Activated naive CD4-positive, alpha-beta T cell treated with anti-CD3 and anti-CD28 coated beads for 36 hours (primary cell): ENCODE data around the gene VGF. TPM values are rescaled to one million over a fixed set of nuclear protein-coding genes. Genes with fewer than 3 reads are reported as not detected.
A peak's percentile ranks its signal among the peaks of the same experiment; 100 is the strongest.

Source experiments
- CTCF ChIA-PET: fragments of 350-600 bp; sonication (Branson Sonifier 250); formaldehyde crosslinking; loops from one replicate; lab custom pipeline; 2021; ENCODE audit warnings: antibody characterized with exemption; lab: Charles Lee
- DNase-seq: peaks from one replicate; pipeline ENCODE4 v3.0.0-alpha.2; 2020
- H3K27ac Mint-ChIP-seq: one replicate; pipeline ENCODE4 v1.8.0; 2021; ENCODE audit warnings: mild to moderate bottlenecking, mixed read lengths
- H3K27me3 Mint-ChIP-seq: one replicate; pipeline ENCODE4 v1.8.0; 2021; ENCODE audit warnings: low read depth, mixed read lengths
- H3K36me3 Mint-ChIP-seq: one replicate; pipeline ENCODE4 v1.8.0; 2021; ENCODE audit warnings: low read depth, mixed read lengths
- H3K4me1 Mint-ChIP-seq: one replicate; pipeline ENCODE4 v1.8.0; 2021; ENCODE audit warnings: low read depth, mixed read lengths
- H3K4me3 Mint-ChIP-seq: one replicate; pipeline ENCODE4 v1.8.0; 2021; ENCODE audit warnings: mild to moderate bottlenecking, moderate library complexity, mixed read lengths
- H3K9me3 Mint-ChIP-seq: one replicate; pipeline ENCODE4 v1.8.0; 2021; ENCODE audit warnings: mixed read lengths
- intact Hi-C: fragments of 100-400 bp; cut with micrococcal nuclease; formaldehyde crosslinking; loops from one replicate; pipeline ENCODE4 v1.15.1; 2023
- total RNA-seq, 2 experiments: library from RNA; stranded (reverse); gene quantifications; one replicate each; pipeline ENCODE4 v1.2.3, GENCODE V29; 2021

Gene VGF
- total RNA-seq, 2 experiments from 2014 or later = not detected

DNA sequence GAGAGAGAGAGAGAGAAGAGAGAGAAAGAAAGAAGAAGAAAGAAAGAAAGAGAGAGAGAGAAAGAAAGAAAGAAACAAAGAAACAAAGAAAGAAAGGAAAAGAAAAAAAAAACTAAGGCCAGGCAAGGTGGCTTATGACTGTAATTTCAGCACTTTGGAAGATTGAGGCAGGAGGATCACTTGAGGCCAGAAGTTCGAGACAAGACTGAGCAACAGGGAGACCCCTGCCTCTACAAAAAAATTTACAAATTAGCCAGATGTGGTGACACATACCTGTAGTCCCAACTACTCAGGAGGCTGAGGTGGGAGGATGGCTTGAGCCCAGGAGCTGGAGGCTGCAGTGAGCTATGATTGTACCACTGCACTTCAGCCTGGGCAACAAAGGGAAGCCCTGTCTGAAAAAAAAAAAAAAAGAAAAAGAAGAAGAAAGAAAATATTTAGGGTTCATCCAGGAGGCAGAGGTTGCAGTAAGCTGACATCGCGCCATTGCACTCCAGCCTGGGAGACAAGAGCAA lies 35.7 kb downstream of the VGF start:
- CTCF ChIA-PET = interaction anchor here (0.6 to 1.1 kb wide), 3 partner anchors 10 to 1019 kb away, joined by 4 to 5 read pairs (median 4); no protein-coding TSS in a partner anchor
- Mint-ChIP-seq H3K4me3 (no peak overlapping the region), H3K4me1 (peaks cover 34% of the 10 kb centered on the region), H3K27ac (no peak overlapping the region), H3K36me3 (no peaks in the 10 kb centered on the region), H3K27me3 (peaks cover 29% of the 10 kb centered on the region), H3K9me3 (no peaks in the 10 kb centered on the region)
- DNase-seq = no peak
- intact Hi-C loops = no loop called here

DNA sequence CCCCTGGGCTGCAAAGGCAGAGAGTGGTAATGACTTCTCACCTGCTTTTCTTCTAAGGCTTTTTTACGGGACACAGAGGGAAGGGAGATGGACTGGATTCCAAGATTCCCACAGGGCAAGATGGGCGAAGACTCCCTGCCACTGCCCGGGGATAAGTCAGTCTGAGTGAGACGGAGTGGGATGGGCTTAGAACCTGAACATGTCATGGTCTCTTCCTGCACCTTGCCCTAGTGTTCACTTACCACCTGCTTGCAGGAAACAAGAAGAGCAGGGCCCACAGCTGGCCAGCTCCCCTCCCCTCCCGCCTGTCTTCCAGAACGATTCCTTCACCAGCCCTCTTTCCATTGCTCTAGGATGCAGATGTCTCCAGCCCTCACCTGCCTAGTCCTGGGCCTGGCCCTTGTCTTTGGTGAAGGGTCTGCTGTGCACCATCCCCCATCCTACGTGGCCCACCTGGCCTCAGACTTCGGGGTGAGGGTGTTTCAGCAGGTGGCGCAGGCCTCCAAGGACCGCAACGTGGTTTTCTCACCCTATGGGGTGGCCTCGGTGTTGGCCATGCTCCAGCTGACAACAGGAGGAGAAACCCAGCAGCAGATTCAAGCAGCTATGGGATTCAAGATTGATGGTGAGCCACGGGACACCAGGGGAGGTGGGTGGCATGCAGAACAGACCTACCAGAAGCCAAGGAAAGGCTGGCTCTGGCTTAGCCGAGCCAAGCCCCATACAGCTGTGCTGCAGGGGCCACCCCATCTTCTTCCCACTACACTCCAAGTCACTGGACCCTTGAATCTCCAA lies 37.1 kb downstream of the VGF start:
- no peaks in the 10 kb centered on the region for H3K36me3 Mint-ChIP-seq
- peaks cover 26% of the 10 kb centered on the region for H3K4me1 Mint-ChIP-seq
- H3K27me3 Mint-ChIP-seq = peaks cover 37% of the 10 kb centered on the region
- DNase-seq = no peak
- CTCF ChIA-PET = interaction anchor here (0.5 to 1.1 kb wide), 2 partner anchors 49 to 314 kb away, joined by 3 to 4 read pairs; no protein-coding TSS in a partner anchor
- H3K9me3 Mint-ChIP-seq = no peaks in the 10 kb centered on the region
- no peak overlapping the region for H3K27ac Mint-ChIP-seq
- no peak overlapping the region for H3K4me3 Mint-ChIP-seq
- intact Hi-C loops = no loop called here

DNA sequence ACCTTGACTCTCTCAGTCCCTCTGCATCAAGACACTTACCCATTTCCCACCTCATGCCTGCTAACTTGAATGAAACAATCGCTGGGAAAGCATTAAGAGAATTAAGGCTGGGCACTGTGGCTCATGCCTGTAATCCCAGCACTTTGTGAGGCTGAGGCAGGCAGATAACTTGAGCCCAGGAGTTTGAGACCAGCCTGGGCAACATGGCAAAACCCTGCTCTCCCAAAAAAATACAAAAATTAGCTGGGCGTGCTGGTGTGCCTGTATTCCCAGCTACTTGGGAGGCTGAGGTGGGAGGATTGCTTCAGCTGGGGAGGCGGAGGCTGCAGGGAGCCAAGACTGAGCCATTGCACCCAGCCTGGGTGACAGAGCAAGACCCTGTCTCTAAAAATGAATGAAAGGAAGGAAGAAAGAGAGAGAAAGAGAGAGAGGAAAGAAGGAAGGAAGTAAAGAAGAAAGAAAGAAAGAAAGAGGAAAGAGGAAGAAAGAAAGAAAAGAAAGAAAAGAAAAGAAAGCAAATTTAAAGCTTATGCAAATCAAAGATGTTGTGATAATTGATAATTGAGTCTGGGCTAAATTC lies 37.8 kb downstream of the VGF start:
- intact Hi-C loops = loop anchor here (1.0 kb wide), 1 partner anchor 11 kb away; no protein-coding TSS in a partner anchor
- DNase-seq = no peak
- H3K4me1 Mint-ChIP-seq = peaks cover 28% of the 10 kb centered on the region
- no peak overlapping the region for H3K27ac Mint-ChIP-seq
- H3K9me3 Mint-ChIP-seq = no peaks in the 10 kb centered on the region
- no peaks in the 10 kb centered on the region for H3K36me3 Mint-ChIP-seq
- peak overlapping the region; percentile 45 for H3K4me3 Mint-ChIP-seq
- peaks cover 43% of the 10 kb centered on the region for H3K27me3 Mint-ChIP-seq
- CTCF ChIA-PET = interaction anchor here (0.5 kb wide), 2 partner anchors 47 to 48 kb away, joined by 3 to 4 read pairs; no protein-coding TSS in a partner anchor

DNA sequence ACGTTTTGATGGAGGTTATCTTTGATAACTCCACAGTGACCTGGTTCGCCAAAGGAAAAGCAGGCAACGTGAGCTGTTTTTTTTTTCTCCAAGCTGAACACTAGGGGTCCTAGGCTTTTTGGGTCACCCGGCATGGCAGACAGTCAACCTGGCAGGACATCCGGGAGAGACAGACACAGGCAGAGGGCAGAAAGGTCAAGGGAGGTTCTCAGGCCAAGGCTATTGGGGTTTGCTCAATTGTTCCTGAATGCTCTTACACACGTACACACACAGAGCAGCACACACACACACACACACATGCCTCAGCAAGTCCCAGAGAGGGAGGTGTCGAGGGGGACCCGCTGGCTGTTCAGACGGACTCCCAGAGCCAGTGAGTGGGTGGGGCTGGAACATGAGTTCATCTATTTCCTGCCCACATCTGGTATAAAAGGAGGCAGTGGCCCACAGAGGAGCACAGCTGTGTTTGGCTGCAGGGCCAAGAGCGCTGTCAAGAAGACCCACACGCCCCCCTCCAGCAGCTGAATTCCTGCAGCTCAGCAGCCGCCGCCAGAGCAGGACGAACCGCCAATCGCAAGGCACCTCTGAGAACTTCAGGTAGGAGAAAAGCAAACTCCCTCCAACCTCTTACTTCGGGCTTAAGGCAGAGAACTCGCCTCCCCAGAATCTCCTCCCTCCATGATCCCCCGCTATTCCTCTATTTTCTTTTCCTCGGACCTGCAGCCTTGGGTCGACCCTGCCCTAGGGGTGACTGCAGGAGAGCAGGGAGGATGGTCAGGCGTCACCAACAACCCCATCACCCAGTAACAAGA lies 38.5 kb downstream of the VGF start, which contains the start of gene SERPINE1:
SERPINE1 (plus strand) TSS at position 454 of the 809 bp plus-strand sequence. CDS start 1,290 bp downstream, outside the sequence.
- intact Hi-C loops = loop anchor here (1.0 kb wide), 1 partner anchor 11 kb away; no protein-coding TSS in a partner anchor
- CTCF ChIA-PET = interaction anchor here (0.5 to 4.1 kb wide), 2 partner anchors 18 to 48 kb away, joined by 4 to 20 read pairs; no protein-coding TSS in a partner anchor

GRCh38 chr7:101125989-101126650 lies 39.2 kb downstream of the VGF start:
- no peak overlapping the region for H3K4me3 Mint-ChIP-seq
- H3K27ac Mint-ChIP-seq = no peak overlapping the region
- H3K27me3 Mint-ChIP-seq = peaks cover 48% of the 10 kb centered on the region
- intact Hi-C loops = no loop called here
- no peak for DNase-seq
- CTCF ChIA-PET = interaction anchor here (0.8 to 4.1 kb wide), 3 partner anchors 18 to 98 kb away, joined by 3 to 20 read pairs (median 3); no protein-coding TSS in a partner anchor
- H3K9me3 Mint-ChIP-seq = no peaks in the 10 kb centered on the region
- H3K4me1 Mint-ChIP-seq = peaks cover 35% of the 10 kb centered on the region
- no peaks in the 10 kb centered on the region for H3K36me3 Mint-ChIP-seq

More for the DNA sequence above, 38.5 kb downstream of the VGF start, which contains the start of gene SERPINE1:
- Mint-ChIP-seq H3K4me3 (peak within 1 kb of the TSS; percentile 45), H3K9me3 (no peaks in the 10 kb centered on the region), H3K4me1 (peaks cover 35% of the 10 kb centered on the region), H3K27me3 (peaks cover 47% of the 10 kb centered on the region), H3K36me3 (no peaks in the 10 kb centered on the region), H3K27ac (no peak within 1 kb of the TSS)
- DNase-seq = peak; percentile 61

DNA sequence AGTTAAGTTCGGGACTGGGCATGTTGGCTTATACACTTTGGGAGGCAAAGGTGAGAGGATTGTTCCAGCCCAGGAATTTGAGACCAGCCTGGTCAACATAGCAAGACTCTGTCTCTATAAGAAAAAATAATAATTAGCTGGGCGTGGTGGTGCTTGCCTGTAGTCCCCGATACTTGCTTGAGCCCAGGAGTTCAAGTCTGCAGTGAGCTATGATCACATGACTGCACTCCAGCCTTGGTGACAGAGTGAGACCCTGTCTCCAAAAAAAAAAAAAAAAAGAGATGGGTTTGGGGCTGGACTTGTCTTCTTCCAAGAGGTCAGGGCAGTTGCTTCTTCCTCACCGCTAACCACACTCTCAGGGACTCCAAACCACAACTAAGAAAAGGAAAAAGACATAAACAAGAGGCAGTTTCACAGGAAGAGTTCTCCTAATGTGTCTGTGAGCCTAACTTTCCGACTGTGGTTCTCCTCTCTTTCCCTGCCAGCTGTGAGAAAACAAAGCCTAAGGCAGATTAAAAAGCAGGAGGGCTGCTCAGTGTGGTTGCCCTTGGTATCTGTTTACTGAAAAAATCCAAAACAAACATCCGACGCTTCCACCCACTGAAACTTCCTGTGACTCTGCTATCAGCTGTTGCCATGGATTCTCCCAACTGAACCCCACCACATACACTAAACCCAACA lies 40.9 kb downstream of the VGF start:
- no peaks in the 10 kb centered on the region for H3K36me3 Mint-ChIP-seq
- peaks cover 35% of the 10 kb centered on the region for H3K4me1 Mint-ChIP-seq
- H3K27me3 Mint-ChIP-seq = peaks cover 53% of the 10 kb centered on the region
- intact Hi-C loops = no loop called here
- DNase-seq = no peak
- no peak overlapping the region for H3K4me3 Mint-ChIP-seq
- no peak overlapping the region for H3K27ac Mint-ChIP-seq
- H3K9me3 Mint-ChIP-seq = no peaks in the 10 kb centered on the region
- CTCF ChIA-PET = interaction anchor here (0.6 to 4.1 kb wide), 3 partner anchors 20 to 150 kb away, joined by 3 to 20 read pairs (median 3); no protein-coding TSS in a partner anchor

- H3K27me3 Mint-ChIP-seq = peaks cover 56% of the 10 kb centered on the region
- intact Hi-C loops = loop anchor here (2.0 kb wide), 1 partner anchor 15 kb away; no protein-coding TSS in a partner anchor
- CTCF ChIA-PET = interaction anchor here (0.7 to 4.1 kb wide), 5 partner anchors 21 to 192 kb away, joined by 3 to 20 read pairs (median 6); no protein-coding TSS in a partner anchor
Measured at GRCh38 chr7:101123703-101124068, 41.7 kb downstream of the VGF start.

GRCh38 chr7:101122933-101123702 lies 42.3 kb downstream of the VGF start:
- H3K4me3 Mint-ChIP-seq = no peak overlapping the region

More at GRCh38 chr7:101123703-101124068, 41.7 kb downstream of the VGF start:
- no peak overlapping the region for H3K27ac Mint-ChIP-seq
- H3K4me1 Mint-ChIP-seq = peaks cover 35% of the 10 kb centered on the region
- no peaks in the 10 kb centered on the region for H3K36me3 Mint-ChIP-seq
- no peak for DNase-seq
- no peaks in the 10 kb centered on the region for H3K9me3 Mint-ChIP-seq
- no peak overlapping the region for H3K4me3 Mint-ChIP-seq

GRCh38 chr7:101121991-101122932 lies 43.1 kb downstream of the VGF start:
- no peaks in the 10 kb centered on the region for H3K9me3 Mint-ChIP-seq
- DNase-seq = no peak
- H3K27ac Mint-ChIP-seq = no peak overlapping the region
- peaks cover 51% of the 10 kb centered on the region for H3K27me3 Mint-ChIP-seq
- no peaks in the 10 kb centered on the region for H3K36me3 Mint-ChIP-seq
- intact Hi-C loops = loop anchor here (2.0 kb wide), 1 partner anchor 17 kb away; no protein-coding TSS in a partner anchor
- CTCF ChIA-PET = interaction anchor here (0.6 to 4.1 kb wide), 7 partner anchors 12 to 417 kb away, joined by 3 to 20 read pairs (median 4); partner anchors contain the start of gene POP7
- H3K4me1 Mint-ChIP-seq = peaks cover 34% of the 10 kb centered on the region
- peak overlapping the region; percentile 58 for H3K4me3 Mint-ChIP-seq

More at GRCh38 chr7:101122933-101123702, 42.3 kb downstream of the VGF start:
- peaks cover 35% of the 10 kb centered on the region for H3K4me1 Mint-ChIP-seq
- peaks cover 56% of the 10 kb centered on the region for H3K27me3 Mint-ChIP-seq
- intact Hi-C loops = loop anchor here (2.0 kb wide), 1 partner anchor 16 kb away; no protein-coding TSS in a partner anchor
- CTCF ChIA-PET = interaction anchor here (0.7 to 4.1 kb wide), 8 partner anchors 11 to 417 kb away, joined by 3 to 20 read pairs (median 4); partner anchors contain the start of gene POP7
- no peak overlapping the region for H3K27ac Mint-ChIP-seq
- no peak for DNase-seq
- no peaks in the 10 kb centered on the region for H3K36me3 Mint-ChIP-seq
- H3K9me3 Mint-ChIP-seq = no peaks in the 10 kb centered on the region
